IMR-90 (cell line): ENCODE data around the gene RNF149. TPM values are rescaled to one million over a fixed set of nuclear protein-coding genes. Genes with fewer than 3 reads are reported as not detected.

ENCODE experiments used
- ATAC-seq: fragments of 200-7000 bp; cut with Tn5 transposase; 2 replicates; pipeline ENCODE4 v1.9.1; 2020; ENCODE audit warnings: low read depth, mild to moderate bottlenecking, moderate library complexity
- BruUV-seq: library from RNA; stranded (reverse); fragments of 400-500 nt; replicated peaks from 2 replicates; lab custom pipeline; 2021; lab: Mats Ljungman, UMichigan
- CTCF ChIA-PET: fragments of 300-600 bp; formaldehyde crosslinking; extraction: SDS; loops from one replicate; lab custom pipeline; 2021; ENCODE audit warnings: antibody characterized with exemption; lab: Yijun Ruan, JAX
- POLR2A ChIA-PET: fragments of 300-600 bp; sonication (Branson Sonifier 250); formaldehyde crosslinking; loops from one replicate; lab custom pipeline; 2022; ENCODE audit warnings: antibody characterized with exemption; ENCODE audit not compliant: unreplicated experiment; lab: Charles Lee
- DNase-seq: peaks from one replicate; pipeline ENCODE4 v3.0.0; 2013
- H2AFZ ChIP-seq: replicated peaks from 2 replicates; pipeline ENCODE3; 2013; ENCODE audit warnings: low read length, mild to moderate bottlenecking; ENCODE audit not compliant: poor library complexity
- H2AK5ac ChIP-seq: 2 replicates; pipeline ENCODE4 v1.6.1; 2013; ENCODE audit warnings: low read depth, low read length, inconsistent platforms
- H2AK9ac ChIP-seq: replicated peaks from 2 replicates; pipeline ENCODE3; 2013; ENCODE audit warnings: mild to moderate bottlenecking, low read depth, low read length, moderate library complexity; ENCODE audit not compliant: poor library complexity
- H2BK120ac ChIP-seq: 2 replicates; pipeline ENCODE4 v1.6.1; 2013; ENCODE audit warnings: low read depth, low read length, inconsistent platforms
- H2BK15ac ChIP-seq: 3 replicates; pipeline ENCODE4 v1.6.1; 2013; ENCODE audit warnings: low read depth, low read length, inconsistent platforms
- H2BK20ac ChIP-seq: 2 replicates; pipeline ENCODE4 v1.6.1; 2013; ENCODE audit warnings: low read depth, mild to moderate bottlenecking, inconsistent platforms, low read length, moderate library complexity
- H2BK5ac ChIP-seq: 2 replicates; pipeline ENCODE4 v1.6.1; 2013; ENCODE audit warnings: mild to moderate bottlenecking, low read depth, low read length, inconsistent platforms; ENCODE audit not compliant: poor library complexity, severe bottlenecking
- H3K14ac ChIP-seq: replicated peaks from 2 replicates; pipeline ENCODE4 v1.6.1; 2013; ENCODE audit warnings: low read depth, low read length, inconsistent platforms
- H3K18ac ChIP-seq: 2 replicates; pipeline ENCODE4 v1.6.1; 2013; ENCODE audit warnings: low read depth, low read length, control low read depth
- H3K23ac ChIP-seq: 2 replicates; pipeline ENCODE4 v1.6.1; 2013; ENCODE audit warnings: low read depth, low read length, inconsistent platforms
- H3K27ac ChIP-seq: 2 replicates; pipeline ENCODE4 v1.5.1; 2013; ENCODE audit warnings: mild to moderate bottlenecking, control low read depth, low read length; ENCODE audit not compliant: insufficient read depth
- H3K27me3 ChIP-seq: 2 replicates; pipeline ENCODE4 v1.6.1; 2013; ENCODE audit warnings: low read length; ENCODE audit not compliant: control insufficient read depth, insufficient read depth
- H3K36me3 ChIP-seq: 2 replicates; pipeline ENCODE4 v1.6.1; 2013; ENCODE audit warnings: low read length, mixed read lengths; ENCODE audit not compliant: control insufficient read depth, insufficient read depth
- H3K4ac ChIP-seq: 2 replicates; pipeline ENCODE4 v1.6.1; 2013; ENCODE audit warnings: low read depth, low read length, inconsistent platforms
- H3K4me1 ChIP-seq: 2 replicates; pipeline ENCODE4 v1.6.1; 2013; ENCODE audit warnings: low read length, mixed read lengths; ENCODE audit not compliant: control insufficient read depth, insufficient read depth
- H3K4me2 ChIP-seq: 2 replicates; pipeline ENCODE4 v1.6.1; 2013; ENCODE audit warnings: low read depth, mild to moderate bottlenecking, control low read depth, low read length, moderate library complexity
- H3K4me3 ChIP-seq: 2 replicates; pipeline ENCODE4 v1.5.1; 2013; ENCODE audit warnings: low read depth, mild to moderate bottlenecking, control low read depth, low read length, moderate library complexity; ENCODE audit not compliant: insufficient read depth
- H3K56ac ChIP-seq: 2 replicates; pipeline ENCODE4 v1.6.1; 2013; ENCODE audit warnings: low read length, inconsistent platforms; ENCODE audit not compliant: insufficient read depth; ENCODE audit errors: extremely low read depth
- H3K79me1 ChIP-seq, 2 experiments: 2 replicates each; pipeline ENCODE4 v1.6.1; 2013; ENCODE audit warnings: low read length in 2 of 2, inconsistent platforms in 1 of 2, low read depth in 1 of 2
- H3K9ac ChIP-seq: 2 replicates; pipeline ENCODE4 v1.6.1; 2013; ENCODE audit warnings: low read depth, low read length, control low read depth
- H3K9me1 ChIP-seq: 2 replicates; pipeline ENCODE4 v1.6.1; 2013; ENCODE audit warnings: low read length, inconsistent platforms; ENCODE audit not compliant: insufficient read depth
- H3K9me3 ChIP-seq: 2 replicates; pipeline ENCODE4 v1.6.1; 2013; ENCODE audit warnings: low read length; ENCODE audit not compliant: control insufficient read depth, insufficient read depth
- H4K20me1 ChIP-seq: 2 replicates; pipeline ENCODE4 v1.6.1; 2013; ENCODE audit warnings: low read length, inconsistent platforms; ENCODE audit not compliant: insufficient read depth
- H4K5ac ChIP-seq: 2 replicates; pipeline ENCODE4 v1.6.1; 2013; ENCODE audit warnings: mild to moderate bottlenecking, low read depth, low read length, control low read depth
- H4K8ac ChIP-seq, 2 experiments: 2 replicates each; pipeline ENCODE4 v1.6.1; 2013; ENCODE audit warnings: low read depth in 2 of 2, low read length in 2 of 2, control low read depth in 1 of 2, inconsistent platforms in 1 of 2
- H4K91ac ChIP-seq: 2 replicates; pipeline ENCODE4 v1.6.1; 2013; ENCODE audit warnings: low read depth, low read length, inconsistent platforms; ENCODE audit not compliant: insufficient read depth
- BHLHE40 ChIP-seq: fragments of 150-350 bp; IDR thresholded peaks from 2 replicates; pipeline ENCODE4 v1.6.1; 2016; ENCODE audit warnings: mild to moderate bottlenecking, low read depth, low read length
- CEBPB ChIP-seq: IDR thresholded peaks from 2 replicates; pipeline ENCODE4 v1.6.1; 2012; ENCODE audit warnings: low read depth, low read length, improper control_type of control experiment
- CHD1 ChIP-seq: IDR thresholded peaks from 2 replicates; pipeline ENCODE4 v1.6.1; 2012; ENCODE audit warnings: low read depth, low read length, improper control_type of control experiment
- MAFK ChIP-seq: IDR thresholded peaks from 2 replicates; pipeline ENCODE4 v1.6.1; 2012; ENCODE audit warnings: low read depth, low read length, improper control_type of control experiment
- MAZ ChIP-seq: IDR thresholded peaks from 2 replicates; pipeline ENCODE4 v1.6.1; 2012; ENCODE audit warnings: low read depth, mild to moderate bottlenecking, low read length, improper control_type of control experiment, moderate library complexity, borderline replicate concordance
- MXI1 ChIP-seq: IDR thresholded peaks from 2 replicates; pipeline ENCODE4 v1.6.1; 2012; ENCODE audit warnings: low read depth, mild to moderate bottlenecking, low read length, moderate library complexity, borderline replicate concordance
- POLR2A ChIP-seq: IDR thresholded peaks from 2 replicates; pipeline ENCODE4 v1.6.1; 2012; ENCODE audit warnings: mild to moderate bottlenecking, low read depth, low read length
- RCOR1 ChIP-seq: IDR thresholded peaks from 2 replicates; pipeline ENCODE4 v1.6.1; 2012; ENCODE audit warnings: mild to moderate bottlenecking, low read length, improper control_type of control experiment; ENCODE audit not compliant: insufficient replicate concordance
- RFX5 ChIP-seq: IDR thresholded peaks from 2 replicates; pipeline ENCODE4 v1.8.0; 2012; ENCODE audit warnings: low read depth, mild to moderate bottlenecking, low read length, moderate library complexity
- SMC3 ChIP-seq: fragments of 150-350 bp; IDR thresholded peaks from 2 replicates; pipeline ENCODE4 v1.6.1; 2016; ENCODE audit warnings: low read depth, mild to moderate bottlenecking, antibody characterized with exemption, low read length, moderate library complexity
- WGBS, 2 experiments: methylation state at CpG; one replicate each; pipeline versions ENCODE4 v1.1.5 to v1.1.7; 2013; ENCODE audit warnings: missing lambda C conversion rate in 2 of 2; ENCODE audit not compliant: insufficient read length in 1 of 2; ENCODE audit errors: extremely low coverage in 2 of 2; 5-methylcytosine and 5-hydroxymethylcytosine counted together
- dilution Hi-C: fragments of 300-500 bp; cut with HindIII; formaldehyde crosslinking; loops from one replicate; pipeline ENCODE4 v1.14.3; 2018; ENCODE audit warnings: low sequenced_read_pairs; ENCODE audit not compliant: unreplicated experiment
- in situ Hi-C: fragments of 300-500 bp; cut with MboI; formaldehyde crosslinking; loops from 3 replicates; pipeline ENCODE4 v1.14.3; 2019; ENCODE audit warnings: low sequenced_read_pairs, inconsistent platforms, mixed read lengths
- intact Hi-C: fragments of 100-400 bp; cut with micrococcal nuclease; formaldehyde crosslinking; loops from 2 replicates; pipeline ENCODE4 v1.10.0; 2022
- polyA plus RNA-seq, 3 experiments: library from polyadenylated mRNA; depleted of rRNA; stranded (reverse); fragments of >200 nt; gene quantifications; 2 replicates each; pipeline ENCODE4 v1.2.3, GENCODE V29; 2012; ENCODE audit warnings: low replicate concordance in 1 of 3
- total RNA-seq: library from RNA; depleted of rRNA; stranded (reverse); fragments of >200 nt; gene quantifications from 2 replicates; pipeline ENCODE4 v1.2.3, GENCODE V29; 2012
- TF ChIP-seq, protein P1 (sequence below): fragments of 150-350 bp; IDR thresholded peaks from 2 replicates; pipeline ENCODE4 v1.6.1; 2016; ENCODE audit warnings: low read depth, mild to moderate bottlenecking, low read length, moderate library complexity, borderline replicate concordance
- TF ChIP-seq, protein P2 (sequence below): conservative IDR thresholded peaks from 2 replicates; pipeline ENCODE4 v1.5.1; 2012; ENCODE audit warnings: mild to moderate bottlenecking, low read depth, low read length, improper control_type of control experiment
- TF ChIP-seq, protein P3 (sequence below): fragments of 150-350 bp; IDR thresholded peaks from 2 replicates; pipeline ENCODE4 v1.6.1; 2017; ENCODE audit warnings: mild to moderate bottlenecking, antibody characterized with exemption, low read length, low read depth

The RNF149 gene
- total and polyA plus RNA-seq, 2 of the 4 experiments (the other 2 are of a cell fraction): 14.5 to 18.6 TPM

DNA sequence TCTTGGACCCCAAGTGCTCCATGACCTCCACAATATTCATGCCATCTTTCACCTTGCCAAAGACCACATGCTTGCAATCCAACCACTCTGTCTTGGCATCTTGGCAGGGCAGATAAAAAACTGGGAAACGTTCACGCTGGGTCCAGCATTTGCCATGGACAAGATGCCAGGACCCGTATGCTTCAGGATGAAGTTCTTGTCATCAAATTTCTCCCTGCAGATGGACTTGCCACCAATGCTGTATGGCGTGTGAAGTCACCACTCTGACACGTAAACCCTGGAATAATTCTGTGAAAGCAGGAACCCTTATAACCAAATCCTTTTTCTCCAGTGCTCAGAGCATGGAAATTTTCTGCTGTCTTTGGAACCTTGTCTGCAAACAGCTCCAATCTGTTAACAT is 34.4 kb downstream of the RNF149 start:
- Histone ChIP-seq H3K4me3 (no peak overlapping the region), H4K5ac (no peak overlapping the region), H4K8ac (no peak overlapping the region), H4K20me1 (no peaks in the 10 kb centered on the region), H3K14ac (no peak overlapping the region), H3K18ac (no peak overlapping the region), H3K79me1 (peaks cover 2 to 20% of the 10 kb centered on the region in 2 experiments; a peak in 3 of 4 replicates), H2BK20ac (no peak overlapping the region), H2BK5ac (no peak overlapping the region), H3K9me1 (peaks cover 3% of the 10 kb centered on the region; the same call in 1 of the 2 replicates), H3K27ac (no peak overlapping the region), H2AK9ac (no peak overlapping the region), H2BK15ac (no peak overlapping the region), H2AFZ (no peak overlapping the region), H3K23ac (no peak overlapping the region), H3K4ac (no peak overlapping the region), H3K56ac (no peak overlapping the region), H3K9ac (no peak overlapping the region), H3K9me3 (no peaks in the 10 kb centered on the region), H3K36me3 (peaks cover 32% of the 10 kb centered on the region), H2AK5ac (no peak overlapping the region), H3K27me3 (no peaks in the 10 kb centered on the region), H2BK120ac (no peak overlapping the region), H4K91ac (no peak overlapping the region), H3K4me2 (no peak overlapping the region), H3K4me1 (no peaks in the 10 kb centered on the region)
- 100% methylated on average over 2 of the region's 5 CpGs; no CpG with 5 or more reads in 1 of the 2 experiments for WGBS, 2 experiments
- in situ Hi-C loops (no loop called here), intact Hi-C loops (no loop called here), dilution Hi-C loops (no loop called here)
- no peak for DNase-seq
- no TSS peak for BruUV-seq
- ChIA-PET POLR2A (no interaction called here), CTCF (no interaction called here)
- TF ChIP-seq RCOR1 (no peak), MAFK (no peak), CEBPB (no peak), RFX5 (no peak), MXI1 (no peak), CHD1 (no peak), SMC3 (no peak), MAZ (no peak), BHLHE40 (no peak), POLR2A (no peak)
- TF ChIP-seq, protein P1, sequence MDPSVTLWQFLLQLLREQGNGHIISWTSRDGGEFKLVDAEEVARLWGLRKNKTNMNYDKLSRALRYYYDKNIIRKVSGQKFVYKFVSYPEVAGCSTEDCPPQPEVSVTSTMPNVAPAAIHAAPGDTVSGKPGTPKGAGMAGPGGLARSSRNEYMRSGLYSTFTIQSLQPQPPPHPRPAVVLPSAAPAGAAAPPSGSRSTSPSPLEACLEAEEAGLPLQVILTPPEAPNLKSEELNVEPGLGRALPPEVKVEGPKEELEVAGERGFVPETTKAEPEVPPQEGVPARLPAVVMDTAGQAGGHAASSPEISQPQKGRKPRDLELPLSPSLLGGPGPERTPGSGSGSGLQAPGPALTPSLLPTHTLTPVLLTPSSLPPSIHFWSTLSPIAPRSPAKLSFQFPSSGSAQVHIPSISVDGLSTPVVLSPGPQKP: no peak
- TF ChIP-seq, protein P2, sequence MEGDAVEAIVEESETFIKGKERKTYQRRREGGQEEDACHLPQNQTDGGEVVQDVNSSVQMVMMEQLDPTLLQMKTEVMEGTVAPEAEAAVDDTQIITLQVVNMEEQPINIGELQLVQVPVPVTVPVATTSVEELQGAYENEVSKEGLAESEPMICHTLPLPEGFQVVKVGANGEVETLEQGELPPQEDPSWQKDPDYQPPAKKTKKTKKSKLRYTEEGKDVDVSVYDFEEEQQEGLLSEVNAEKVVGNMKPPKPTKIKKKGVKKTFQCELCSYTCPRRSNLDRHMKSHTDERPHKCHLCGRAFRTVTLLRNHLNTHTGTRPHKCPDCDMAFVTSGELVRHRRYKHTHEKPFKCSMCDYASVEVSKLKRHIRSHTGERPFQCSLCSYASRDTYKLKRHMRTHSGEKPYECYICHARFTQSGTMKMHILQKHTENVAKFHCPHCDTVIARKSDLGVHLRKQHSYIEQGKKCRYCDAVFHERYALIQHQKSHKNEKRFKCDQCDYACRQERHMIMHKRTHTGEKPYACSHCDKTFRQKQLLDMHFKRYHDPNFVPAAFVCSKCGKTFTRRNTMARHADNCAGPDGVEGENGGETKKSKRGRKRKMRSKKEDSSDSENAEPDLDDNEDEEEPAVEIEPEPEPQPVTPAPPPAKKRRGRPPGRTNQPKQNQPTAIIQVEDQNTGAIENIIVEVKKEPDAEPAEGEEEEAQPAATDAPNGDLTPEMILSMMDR: no peak
- TF ChIP-seq, protein P3, sequence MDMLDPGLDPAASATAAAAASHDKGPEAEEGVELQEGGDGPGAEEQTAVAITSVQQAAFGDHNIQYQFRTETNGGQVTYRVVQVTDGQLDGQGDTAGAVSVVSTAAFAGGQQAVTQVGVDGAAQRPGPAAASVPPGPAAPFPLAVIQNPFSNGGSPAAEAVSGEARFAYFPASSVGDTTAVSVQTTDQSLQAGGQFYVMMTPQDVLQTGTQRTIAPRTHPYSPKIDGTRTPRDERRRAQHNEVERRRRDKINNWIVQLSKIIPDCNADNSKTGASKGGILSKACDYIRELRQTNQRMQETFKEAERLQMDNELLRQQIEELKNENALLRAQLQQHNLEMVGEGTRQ: no peak
- no peak for ATAC-seq
